Measurements from ENCODE around the gene KLHL8. TPM values are rescaled to one million over a fixed set of nuclear protein-coding genes. Genes with fewer than 3 reads are reported as not detected.
"Not testable (repeated sequence)": the region's sequence is repeated elsewhere in the genome, so short reads cannot be mapped to it uniquely, and the experiment has no call there.

Gene KLHL8
- total and polyA plus RNA-seq, 4 experiments from 2014 or later, result 9.3 to 11.4 (median 10.4) TPM

DNA sequence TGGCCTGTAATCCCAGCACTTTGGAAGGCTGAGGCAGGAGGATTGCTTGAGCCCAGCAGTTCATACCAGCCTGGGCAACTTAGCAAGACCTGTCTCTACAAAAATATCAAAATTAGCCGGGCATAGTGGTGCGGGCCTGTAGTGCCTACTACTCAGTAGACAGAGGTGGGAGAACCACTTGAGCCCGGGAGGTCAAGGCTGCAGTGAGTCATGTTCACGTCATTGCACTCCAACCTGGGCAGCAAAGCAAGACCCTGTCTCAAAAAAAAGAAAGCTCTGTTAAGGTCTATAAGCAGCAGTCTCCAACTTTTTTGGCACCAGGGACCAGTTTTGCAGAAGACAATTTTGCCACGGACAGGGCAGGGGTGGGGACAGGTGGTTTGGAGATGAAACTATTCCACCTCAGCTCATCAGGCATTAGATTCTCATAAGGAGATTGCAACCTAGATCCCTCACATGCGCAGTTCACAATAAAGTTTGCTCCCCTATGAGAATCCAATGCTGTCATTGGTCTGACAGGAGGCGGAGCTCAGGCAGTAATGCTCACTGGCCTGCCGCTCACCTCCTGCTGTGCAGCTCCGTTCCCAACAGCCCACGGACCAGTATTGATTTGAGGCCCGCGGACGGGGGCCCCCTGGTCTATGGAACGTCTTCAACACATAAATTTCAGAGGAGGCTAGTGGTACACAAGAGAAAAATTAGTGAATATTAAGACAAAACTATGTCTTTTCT lies 67.9 kb downstream of the KLHL8 start:
- POLR2A ChIA-PET (ENCODE audit: partially characterized antibody), result no interaction called here
- intact Hi-C loops (cut with micrococcal nuclease), result no loop called here

DNA sequence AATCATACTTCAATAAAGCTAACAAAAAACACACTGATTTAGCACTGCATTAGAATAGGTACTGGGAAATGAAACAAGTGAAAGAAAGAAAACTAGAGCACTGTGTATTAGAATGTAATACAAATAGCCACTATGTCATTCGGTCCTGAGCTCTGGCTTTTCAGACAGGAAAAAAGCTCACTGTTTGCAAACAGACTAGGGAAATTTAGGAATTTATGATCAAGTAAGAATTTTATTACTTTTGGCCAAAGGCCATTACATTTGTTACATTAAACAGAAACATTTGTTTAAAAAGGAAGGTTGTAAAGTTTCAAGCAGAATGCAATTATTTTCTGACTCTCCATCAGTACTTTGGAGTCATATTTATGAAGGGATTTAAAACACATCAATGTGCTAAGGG lies 68.7 kb downstream of the KLHL8 start:
- Histone ChIP-seq H3K27ac (ENCODE audit: low read depth, low read length) (no peak overlapping the region), H3K4me3 (ENCODE audit: low read length in 2 of 2) (no peak overlapping the region), H3K9me3 (ENCODE audit: control insufficient read depth in 1 of 2, low read length in 2 of 2) (no peaks in the 10 kb centered on the region), H3K4me1 (ENCODE audit: insufficient read depth, low read length) (no peaks in the 10 kb centered on the region), H3K27me3 (ENCODE audit: insufficient read depth, low read length) (no peaks in the 10 kb centered on the region), H3K36me3 (ENCODE audit: insufficient read depth, low read length) (no peaks in the 10 kb centered on the region)
- DNase-seq, result no peak
- ChIA-PET POLR2A (ENCODE audit: partially characterized antibody) (no interaction called here), CTCF (ENCODE audit: partially characterized antibody) (interaction anchor here (0.8 to 5.1 kb wide), 16 partner anchors 8 to 1060 kb away, joined by 3 to 108 read pairs (median 8); partner anchors contain the start of gene KLHL8)
- Mint-ChIP-seq H3K4me3 (no peak overlapping the region), H3K9me3 (no peaks in the 10 kb centered on the region), H3K4me1 (peaks cover 0 to 4% (median 0%) of the 10 kb centered on the region in 4 donors), H3K27ac (no peak overlapping the region), H3K27me3 (no peaks in the 10 kb centered on the region), H3K36me3 (no peaks in the 10 kb centered on the region)
- intact Hi-C loops (cut with micrococcal nuclease), result no loop called here

More for the DNA sequence above, 67.9 kb downstream of the KLHL8 start:
- no peak for DNase-seq
- Mint-ChIP-seq H3K4me3 (no peak overlapping the region), H3K27ac (peak overlapping the region in 2 of 7 donors; percentile 16 to 48), H3K4me1 (peaks cover 0 to 4% (median 0%) of the 10 kb centered on the region in 4 donors), H3K27me3 (no peaks in the 10 kb centered on the region), H3K36me3 (no peaks in the 10 kb centered on the region), H3K9me3 (no peaks in the 10 kb centered on the region)
- H3K36me3 ChIP-seq (ENCODE audit: insufficient read depth, low read length), result no peaks in the 10 kb centered on the region
- H3K9me3 ChIP-seq (ENCODE audit: control insufficient read depth in 1 of 2, low read length in 2 of 2), result no peaks in the 10 kb centered on the region
- H3K27me3 ChIP-seq (ENCODE audit: insufficient read depth, low read length), result no peaks in the 10 kb centered on the region
- CTCF ChIA-PET (ENCODE audit: partially characterized antibody), result interaction anchor here (0.6 to 5.1 kb wide), 11 partner anchors 12 to 1059 kb away, joined by 3 to 108 read pairs (median 9); partner anchors contain the start of gene KLHL8
- no peaks in the 10 kb centered on the region for H3K4me1 ChIP-seq (ENCODE audit: insufficient read depth, low read length)
- H3K27ac ChIP-seq (ENCODE audit: low read depth, low read length), result no peak overlapping the region
- no peak overlapping the region for H3K4me3 ChIP-seq (ENCODE audit: low read length in 2 of 2)

DNA sequence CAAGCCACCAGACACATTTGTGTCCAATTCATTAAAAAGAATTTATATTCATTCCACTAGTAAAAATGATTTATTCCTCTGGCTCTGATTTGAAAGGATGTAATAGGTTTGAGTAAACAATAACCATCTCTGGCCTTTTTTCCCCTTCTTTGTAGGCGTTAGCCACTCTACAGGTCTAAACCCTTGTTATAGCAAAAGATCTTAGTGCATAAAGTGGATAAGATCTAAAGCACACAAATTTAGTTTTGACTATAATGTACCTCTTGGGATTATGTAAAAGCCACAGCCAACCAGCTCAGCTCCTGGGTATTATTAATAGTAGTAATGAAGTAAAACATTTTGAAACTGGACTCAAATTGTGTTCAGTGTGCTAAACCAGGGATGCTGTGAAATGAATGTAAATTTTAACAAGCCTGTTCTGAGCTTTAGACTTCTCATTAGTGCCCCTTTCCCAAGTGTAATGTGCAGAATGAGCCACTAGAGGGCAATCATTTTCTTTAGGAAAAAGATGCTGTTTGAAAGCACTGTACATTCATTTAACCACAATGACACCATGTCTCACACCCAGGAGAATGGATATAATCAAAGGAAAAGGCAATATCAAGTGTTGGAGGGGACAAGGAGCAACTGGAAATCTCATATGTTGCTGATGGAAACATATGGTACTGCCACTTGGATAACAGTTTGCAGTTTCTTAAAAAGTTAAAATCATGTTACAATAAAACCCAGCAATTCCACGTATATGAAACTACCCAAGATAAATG lies 69.7 kb downstream of the KLHL8 start:
- no peaks in the 10 kb centered on the region for H3K27me3 Mint-ChIP-seq
- intact Hi-C loops (cut with micrococcal nuclease), result loop anchor here (1.0 kb wide), 2 partner anchors 85 to 228 kb away; no protein-coding TSS in a partner anchor
- CTCF ChIA-PET (ENCODE audit: partially characterized antibody), result interaction anchor here (0.6 to 5.1 kb wide), 36 partner anchors 8 to 1061 kb away, joined by 3 to 108 read pairs (median 4); partner anchors contain the start of gene KLHL8

DNA sequence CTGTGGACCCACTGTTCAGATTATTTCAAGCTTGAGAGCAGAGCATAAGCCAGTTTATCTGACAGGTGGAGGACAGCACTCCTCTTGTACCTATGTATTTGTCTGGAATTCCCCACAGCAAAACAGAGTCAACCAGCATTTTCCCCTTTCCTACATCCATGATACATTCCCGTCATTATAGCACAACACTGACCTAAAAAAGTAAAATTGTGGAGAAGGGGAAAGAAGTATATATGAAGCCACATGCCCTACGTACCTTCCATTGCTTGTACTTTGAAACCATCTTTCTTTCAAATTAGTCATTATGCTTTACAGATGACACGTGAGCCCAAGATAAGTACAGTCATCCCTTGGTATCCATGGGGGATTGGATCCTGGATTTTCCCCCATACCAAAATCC lies 73.3 kb downstream of the KLHL8 start:
- Mint-ChIP-seq H3K27me3 (no peaks in the 10 kb centered on the region), H3K4me3 (no peak overlapping the region), H3K4me1 (peaks cover 0 to 4% (median 2%) of the 10 kb centered on the region in 4 donors), H3K9me3 (no peaks in the 10 kb centered on the region), H3K27ac (no peak overlapping the region), H3K36me3 (peaks cover 15 to 21% of the 10 kb centered on the region in 2 donors)
- no peaks in the 10 kb centered on the region for H3K4me1 ChIP-seq (ENCODE audit: insufficient read depth, low read length)
- H3K27ac ChIP-seq (ENCODE audit: low read depth, low read length), result no peak overlapping the region
- intact Hi-C loops (cut with micrococcal nuclease), result no loop called here
- no peak overlapping the region for H3K4me3 ChIP-seq (ENCODE audit: low read length in 2 of 2)
- no peaks in the 10 kb centered on the region for H3K9me3 ChIP-seq (ENCODE audit: control insufficient read depth in 1 of 2, low read length in 2 of 2)
- ChIA-PET POLR2A (ENCODE audit: partially characterized antibody) (no interaction called here), CTCF (ENCODE audit: partially characterized antibody) (interaction anchor here (4.7 kb wide), 1 partner anchor 89 kb away, joined by 31 read pairs; no protein-coding TSS in a partner anchor)
- H3K36me3 ChIP-seq (ENCODE audit: insufficient read depth, low read length), result no peaks in the 10 kb centered on the region
- no peak for DNase-seq
- H3K27me3 ChIP-seq (ENCODE audit: insufficient read depth, low read length), result no peaks in the 10 kb centered on the region

More for the DNA sequence above, 69.7 kb downstream of the KLHL8 start:
- Mint-ChIP-seq H3K4me3 (no peak overlapping the region), H3K9me3 (no peaks in the 10 kb centered on the region), H3K27ac (no peak overlapping the region), H3K4me1 (peaks cover 0 to 4% (median 0%) of the 10 kb centered on the region in 4 donors), H3K36me3 (peaks cover 0 to 2% of the 10 kb centered on the region in 2 donors)
- no peaks in the 10 kb centered on the region for H3K36me3 ChIP-seq (ENCODE audit: insufficient read depth, low read length)
- DNase-seq, result peak; percentile 41 to 65 (median 54)
- H3K9me3 ChIP-seq (ENCODE audit: control insufficient read depth in 1 of 2, low read length in 2 of 2), result no peaks in the 10 kb centered on the region
- POLR2A ChIA-PET (ENCODE audit: partially characterized antibody), result interaction anchor here (1.0 to 1.2 kb wide), 3 partner anchors 85 to 216 kb away, joined by 3 to 5 read pairs (median 3); partner anchors contain the start of gene AFF1
- H3K4me3 ChIP-seq (ENCODE audit: low read length in 2 of 2), result no peak overlapping the region
- no peak overlapping the region for H3K27ac ChIP-seq (ENCODE audit: low read depth, low read length)
- no peaks in the 10 kb centered on the region for H3K4me1 ChIP-seq (ENCODE audit: insufficient read depth, low read length)
- H3K27me3 ChIP-seq (ENCODE audit: insufficient read depth, low read length), result no peaks in the 10 kb centered on the region

DNA sequence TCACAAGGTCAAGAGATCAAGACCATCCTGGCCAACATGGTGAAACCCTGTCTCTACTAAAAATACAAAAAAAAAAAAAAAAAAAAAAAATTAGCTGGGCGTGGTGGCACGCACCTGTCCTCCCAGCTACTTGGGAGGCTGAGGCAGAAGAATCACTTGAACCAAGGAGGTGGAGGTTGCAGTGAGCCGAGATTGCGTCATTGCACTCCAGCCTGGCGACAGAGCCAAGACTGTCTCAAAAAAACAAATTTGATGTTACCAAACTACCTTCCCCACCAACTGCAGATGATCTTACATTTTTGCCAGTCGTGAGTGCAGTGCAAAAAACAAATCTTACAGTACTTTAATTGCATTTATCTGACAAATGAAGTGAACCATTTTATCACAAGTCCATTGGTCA lies 74.5 kb downstream of the KLHL8 start:
- H3K9me3 Mint-ChIP-seq; H3K4me3 Mint-ChIP-seq; intact Hi-C loops (cut with micrococcal nuclease); H3K4me1 ChIP-seq (ENCODE audit: insufficient read depth, low read length); H3K27ac Mint-ChIP-seq; H3K27me3 ChIP-seq (ENCODE audit: insufficient read depth, low read length); H3K27me3 Mint-ChIP-seq; H3K9me3 ChIP-seq (ENCODE audit: control insufficient read depth in 1 of 2, low read length in 2 of 2); POLR2A ChIA-PET (ENCODE audit: partially characterized antibody); DNase-seq; H3K4me1 Mint-ChIP-seq; H3K36me3 ChIP-seq (ENCODE audit: insufficient read depth, low read length); H3K4me3 ChIP-seq (ENCODE audit: low read length in 2 of 2); H3K27ac ChIP-seq (ENCODE audit: low read depth, low read length): not testable (repeated sequence)
- peaks cover 26 to 27% of the 10 kb centered on the region in 2 donors for H3K36me3 Mint-ChIP-seq
- CTCF ChIA-PET (ENCODE audit: partially characterized antibody), result interaction anchor here (4.7 kb wide), 1 partner anchor 90 kb away, joined by 31 read pairs; no protein-coding TSS in a partner anchor

DNA sequence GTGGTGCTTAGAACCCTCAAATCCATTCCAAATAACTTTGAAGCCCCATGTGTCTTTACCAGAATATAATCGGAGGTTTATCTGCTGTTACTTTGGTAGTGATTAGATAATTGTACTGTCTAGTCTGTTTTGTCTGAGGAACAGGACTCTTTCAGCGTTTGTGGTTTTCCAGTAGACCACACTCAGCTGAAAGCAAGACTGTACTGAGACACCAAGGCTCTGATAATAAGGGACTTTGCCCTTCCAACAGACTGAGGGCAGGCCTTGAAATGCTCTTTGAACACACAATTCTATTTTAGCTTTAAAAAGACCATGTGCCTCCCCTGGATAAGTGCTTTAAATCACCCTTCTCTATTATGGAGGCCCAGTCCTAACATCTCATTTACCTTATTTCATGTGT lies 76.1 kb downstream of the KLHL8 start:
- DNase-seq, result no peak
- H3K9me3 Mint-ChIP-seq, result no peaks in the 10 kb centered on the region
- CTCF ChIA-PET (ENCODE audit: partially characterized antibody), result interaction anchor here (4.7 kb wide), 1 partner anchor 92 kb away, joined by 31 read pairs; no protein-coding TSS in a partner anchor

DNA sequence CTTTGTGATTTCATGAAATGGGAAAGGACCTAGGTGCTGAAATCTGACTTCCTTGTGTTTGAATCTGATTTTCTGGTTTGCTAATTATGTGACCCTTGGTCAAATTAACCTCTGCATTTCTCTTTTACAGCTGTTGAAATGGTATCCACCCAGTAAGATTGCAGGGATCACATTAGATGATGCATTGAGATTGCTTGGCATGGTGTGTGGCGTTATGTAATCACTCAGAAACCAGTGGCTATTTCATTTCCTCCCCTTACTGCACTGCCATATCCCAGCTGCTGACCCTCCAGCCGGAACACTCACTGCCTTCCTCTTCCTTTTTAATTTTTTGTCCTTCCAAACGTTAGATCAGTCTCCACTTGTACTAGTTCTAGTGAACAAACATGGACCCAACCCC lies 79.0 kb downstream of the KLHL8 start:
- CTCF ChIA-PET (ENCODE audit: partially characterized antibody), result interaction anchor here (1.2 to 1.6 kb wide), 3 partner anchors 8 to 218 kb away, joined by 3 to 4 read pairs (median 4); no protein-coding TSS in a partner anchor
- intact Hi-C loops (cut with micrococcal nuclease), result no loop called here
- Mint-ChIP-seq H3K4me1 (peaks cover 0 to 3% (median under 1%) of the 10 kb centered on the region in 4 donors), H3K4me3 (no peak overlapping the region), H3K9me3 (peaks cover 0 to under 1% (median 0%) of the 10 kb centered on the region in 8 donors), H3K36me3 (peaks cover 43 to 53% of the 10 kb centered on the region in 2 donors), H3K27me3 (no peaks in the 10 kb centered on the region), H3K27ac (peak overlapping the region in 1 of 7 donors; percentile 51)
- Histone ChIP-seq H3K4me1 (ENCODE audit: insufficient read depth, low read length) (no peaks in the 10 kb centered on the region), H3K27ac (ENCODE audit: low read depth, low read length) (no peak overlapping the region), H3K36me3 (ENCODE audit: insufficient read depth, low read length) (peaks cover 1% of the 10 kb centered on the region), H3K4me3 (ENCODE audit: low read length in 2 of 2) (no peak overlapping the region), H3K27me3 (ENCODE audit: insufficient read depth, low read length) (no peaks in the 10 kb centered on the region), H3K9me3 (ENCODE audit: control insufficient read depth in 1 of 2, low read length in 2 of 2) (no peaks in the 10 kb centered on the region)
- no peak for DNase-seq
- POLR2A ChIA-PET (ENCODE audit: partially characterized antibody), result no interaction called here

More for the DNA sequence above, 76.1 kb downstream of the KLHL8 start:
- no peaks in the 10 kb centered on the region for H3K9me3 ChIP-seq (ENCODE audit: control insufficient read depth in 1 of 2, low read length in 2 of 2)
- Mint-ChIP-seq H3K36me3 (peaks cover 33 to 34% of the 10 kb centered on the region in 2 donors), H3K27me3 (no peaks in the 10 kb centered on the region), H3K4me1 (peaks cover 0 to 3% (median under 1%) of the 10 kb centered on the region in 4 donors), H3K27ac (peak overlapping the region in 1 of 7 donors; percentile 38), H3K4me3 (no peak overlapping the region)
- no peaks in the 10 kb centered on the region for H3K27me3 ChIP-seq (ENCODE audit: insufficient read depth, low read length)
- H3K27ac ChIP-seq (ENCODE audit: low read depth, low read length), result no peak overlapping the region
- no peaks in the 10 kb centered on the region for H3K4me1 ChIP-seq (ENCODE audit: insufficient read depth, low read length)
- no peaks in the 10 kb centered on the region for H3K36me3 ChIP-seq (ENCODE audit: insufficient read depth, low read length)
- intact Hi-C loops (cut with micrococcal nuclease), result no loop called here
- no peak overlapping the region for H3K4me3 ChIP-seq (ENCODE audit: low read length in 2 of 2)
- POLR2A ChIA-PET (ENCODE audit: partially characterized antibody), result no interaction called here

Measured in CD4-positive, alpha-beta memory T cell (primary cell).